GM13976 (cell line): ENCODE results near the gene FAM151A.

ENCODE experiments used
- DNase-seq: peaks from one replicate; pipeline ENCODE4 v3.0.0; 2012; ENCODE audit warnings: low spot score
- in situ Hi-C: fragments of 300-500 bp; cut with MboI; formaldehyde crosslinking; loops from one replicate; pipeline ENCODE4 v1.12.0; 2022; ENCODE audit warnings: low sequenced_read_pairs, mixed read lengths, inconsistent platforms; ENCODE audit not compliant: unreplicated experiment
- TF ChIP-seq, protein P1 (sequence below): IDR thresholded peaks from 2 replicates; pipeline ENCODE4 v1.5.1; 2012; ENCODE audit warnings: borderline replicate concordance, mild to moderate bottlenecking; ENCODE audit not compliant: insufficient read depth; ENCODE audit errors: extremely low read depth, missing control alignments, control extremely low read depth

FAM151A gene

DNA sequence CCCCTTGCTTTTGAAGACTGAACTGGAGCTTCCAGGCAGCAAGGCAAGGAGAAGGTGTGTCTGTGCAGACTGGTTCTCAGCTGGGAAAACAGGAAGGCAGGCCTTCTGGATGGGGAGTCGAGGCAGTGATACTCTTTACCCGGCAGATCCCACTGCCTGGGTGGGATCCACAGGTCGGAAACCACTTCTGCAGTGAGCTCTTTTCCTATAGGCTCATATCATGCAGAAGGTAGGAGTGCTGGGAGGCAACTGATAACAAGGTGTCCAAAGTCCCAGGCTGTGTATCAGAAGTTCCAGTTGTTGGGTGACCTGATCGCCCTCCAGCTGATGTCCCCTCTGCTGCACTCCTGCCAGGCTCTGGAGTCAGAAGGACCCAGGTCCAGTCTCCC lies 58.2 kb downstream of the FAM151A start:
- TF ChIP-seq, protein P1, sequence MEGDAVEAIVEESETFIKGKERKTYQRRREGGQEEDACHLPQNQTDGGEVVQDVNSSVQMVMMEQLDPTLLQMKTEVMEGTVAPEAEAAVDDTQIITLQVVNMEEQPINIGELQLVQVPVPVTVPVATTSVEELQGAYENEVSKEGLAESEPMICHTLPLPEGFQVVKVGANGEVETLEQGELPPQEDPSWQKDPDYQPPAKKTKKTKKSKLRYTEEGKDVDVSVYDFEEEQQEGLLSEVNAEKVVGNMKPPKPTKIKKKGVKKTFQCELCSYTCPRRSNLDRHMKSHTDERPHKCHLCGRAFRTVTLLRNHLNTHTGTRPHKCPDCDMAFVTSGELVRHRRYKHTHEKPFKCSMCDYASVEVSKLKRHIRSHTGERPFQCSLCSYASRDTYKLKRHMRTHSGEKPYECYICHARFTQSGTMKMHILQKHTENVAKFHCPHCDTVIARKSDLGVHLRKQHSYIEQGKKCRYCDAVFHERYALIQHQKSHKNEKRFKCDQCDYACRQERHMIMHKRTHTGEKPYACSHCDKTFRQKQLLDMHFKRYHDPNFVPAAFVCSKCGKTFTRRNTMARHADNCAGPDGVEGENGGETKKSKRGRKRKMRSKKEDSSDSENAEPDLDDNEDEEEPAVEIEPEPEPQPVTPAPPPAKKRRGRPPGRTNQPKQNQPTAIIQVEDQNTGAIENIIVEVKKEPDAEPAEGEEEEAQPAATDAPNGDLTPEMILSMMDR: no peak
- in situ Hi-C loops: no loop called here
- DNase-seq: no peak

DNA sequence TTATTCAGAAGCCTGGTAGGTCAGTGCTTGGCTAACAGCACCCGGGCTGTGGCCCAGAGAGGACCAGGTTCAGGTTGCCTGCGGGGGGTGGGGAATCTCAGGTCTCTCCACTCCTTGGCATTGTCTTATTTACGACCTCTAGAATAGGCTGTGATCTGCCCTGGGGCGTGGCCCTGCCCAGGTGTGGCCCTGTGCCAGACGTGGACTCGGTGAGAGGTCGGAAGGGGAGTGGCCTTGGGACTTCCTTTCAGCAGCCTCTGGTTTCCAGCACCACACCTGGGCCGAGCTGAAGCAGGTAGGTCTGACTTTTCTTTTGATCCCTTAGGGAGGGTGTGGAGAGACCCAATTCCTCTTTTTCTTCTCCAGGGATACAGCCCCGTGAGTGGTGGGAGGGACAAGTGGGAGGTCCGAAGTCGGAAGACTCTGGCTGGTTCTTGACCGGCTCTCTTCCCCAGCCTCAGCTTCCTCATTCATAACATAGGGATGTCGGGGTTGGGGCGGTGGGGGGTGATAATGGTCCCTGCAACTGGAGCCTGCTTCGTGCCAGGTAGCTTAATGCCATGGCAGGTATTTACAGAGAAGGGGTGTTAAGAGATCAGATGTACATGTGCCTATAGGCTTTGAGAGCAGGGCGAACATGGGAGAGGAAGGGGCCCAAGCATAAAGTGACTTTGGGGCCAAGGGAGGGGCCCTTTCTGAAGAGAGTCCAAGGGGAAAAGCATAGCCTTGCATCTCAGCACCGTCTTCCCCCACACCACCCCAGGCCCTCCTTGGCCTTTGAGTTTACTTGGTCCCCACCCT lies 58.8 kb downstream of the FAM151A start:
- in situ Hi-C loops: no loop called here
- DNase-seq: no peak
- TF ChIP-seq, protein P1: no peak

DNA sequence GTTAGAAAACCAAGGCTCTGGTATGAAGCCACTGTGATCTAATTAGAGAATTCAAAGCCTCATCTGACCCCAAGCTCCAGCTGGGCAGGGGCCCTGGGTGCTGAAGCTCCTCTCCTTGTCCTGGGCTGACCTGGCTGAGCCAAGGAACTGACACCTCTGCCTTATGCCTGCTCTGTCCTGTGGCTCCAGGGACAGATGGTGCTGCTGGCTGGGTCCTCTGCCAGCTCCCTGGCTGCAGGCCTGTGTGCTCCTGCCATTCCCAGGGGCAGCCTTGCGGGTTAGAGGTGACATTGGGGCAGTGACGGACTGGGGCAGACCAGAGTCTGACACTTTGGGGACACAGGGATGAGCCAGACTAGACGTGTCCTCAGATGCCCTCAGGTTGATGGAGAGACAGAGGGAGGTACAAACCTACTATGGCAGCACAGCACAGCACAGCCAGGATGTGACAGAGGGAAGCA lies 63.5 kb downstream of the FAM151A start:
- in situ Hi-C loops: no loop called here
- no peak for DNase-seq
- TF ChIP-seq, protein P1: no peak
